SJCRH30 (cell line): ENCODE measurements around the gene PRICKLE4. TPM values are rescaled to one million over a fixed set of nuclear protein-coding genes. Genes with fewer than 3 reads are reported as not detected.

Source experiments
- DNase-seq, 2 experiments: peaks; one replicate each; pipeline ENCODE4 v3.0.0-alpha.2; 2015 to 2020
- H3K27ac ChIP-seq: fragments of 250-450 bp; sonication (Bioruptor Pico); 2 replicates; pipeline ENCODE4 v1.5.1; 2020; ENCODE audit warnings: mild to moderate bottlenecking, moderate library complexity
- H3K27me3 ChIP-seq: fragments of 250-450 bp; sonication (Bioruptor Pico); 2 replicates; pipeline ENCODE4 v1.5.1; 2020; ENCODE audit warnings: mild to moderate bottlenecking, moderate library complexity
- H3K36me3 ChIP-seq: fragments of 250-450 bp; sonication (Bioruptor Pico); 2 replicates; pipeline ENCODE4 v1.5.1; 2020; ENCODE audit warnings: mild to moderate bottlenecking, moderate library complexity
- H3K4me1 ChIP-seq: fragments of 250-450 bp; sonication (Bioruptor Pico); 2 replicates; pipeline ENCODE4 v1.5.1; 2020; ENCODE audit warnings: mild to moderate bottlenecking, moderate library complexity
- H3K4me3 ChIP-seq: fragments of 250-450 bp; sonication (Bioruptor Pico); 2 replicates; pipeline ENCODE4 v1.5.1; 2020; ENCODE audit warnings: mild to moderate bottlenecking, moderate library complexity
- H3K9me3 ChIP-seq: fragments of 250-450 bp; sonication (Bioruptor Pico); replicated peaks from 2 replicates; pipeline ENCODE4 v1.5.1; 2020; ENCODE audit warnings: mild to moderate bottlenecking, moderate library complexity
- total RNA-seq: library from RNA; depleted of rRNA; stranded (reverse); fragments of >200 nt; shearing (Covaris generic); gene quantifications from 2 replicates; pipeline ENCODE4 v1.2.3, GENCODE V29; 2014; rRNA removed

PRICKLE4 gene
- total RNA-seq, 1 experiment from 2014 or later = 0.28 TPM

GRCh38 chr6:41818271-41819054 lies 37.9 kb downstream of the PRICKLE4 start:
- no peak for DNase-seq

GRCh38 chr6:41821266-41821665 lies 40.7 kb downstream of the PRICKLE4 start:
- no peak for DNase-seq
- H3K36me3 ChIP-seq = no peaks in the 10 kb centered on the region
- no peaks in the 10 kb centered on the region for H3K4me1 ChIP-seq
- H3K27ac ChIP-seq = no peak overlapping the region
- no peaks in the 10 kb centered on the region for H3K9me3 ChIP-seq
- H3K4me3 ChIP-seq = no peak overlapping the region
- H3K27me3 ChIP-seq = no peaks in the 10 kb centered on the region

More at GRCh38 chr6:41818271-41819054, 37.9 kb downstream of the PRICKLE4 start:
- H3K27ac ChIP-seq = no peak overlapping the region
- H3K36me3 ChIP-seq = no peaks in the 10 kb centered on the region
- H3K4me1 ChIP-seq = no peaks in the 10 kb centered on the region
- H3K4me3 ChIP-seq = no peak overlapping the region
- H3K9me3 ChIP-seq = no peaks in the 10 kb centered on the region
- no peaks in the 10 kb centered on the region for H3K27me3 ChIP-seq

- no peaks in the 10 kb centered on the region for H3K4me1 ChIP-seq
- no peaks in the 10 kb centered on the region for H3K27me3 ChIP-seq
- DNase-seq = no peak
- H3K9me3 ChIP-seq = no peaks in the 10 kb centered on the region
- H3K4me3 ChIP-seq = no peak overlapping the region
- H3K27ac ChIP-seq = no peak overlapping the region
- no peaks in the 10 kb centered on the region for H3K36me3 ChIP-seq
These were observed 41.4 kb downstream of the PRICKLE4 start for GRCh38 chr6:41822021-41822420.

GRCh38 chr6:41823178-41823577 lies 42.6 kb downstream of the PRICKLE4 start:
- Histone ChIP-seq H3K27ac (no peak overlapping the region), H3K9me3 (no peaks in the 10 kb centered on the region), H3K36me3 (no peaks in the 10 kb centered on the region), H3K4me1 (no peaks in the 10 kb centered on the region), H3K27me3 (no peaks in the 10 kb centered on the region), H3K4me3 (no peak overlapping the region)
- DNase-seq = no peak

- Histone ChIP-seq H3K9me3 (no peaks in the 10 kb centered on the region), H3K27ac (no peak overlapping the region), H3K27me3 (no peaks in the 10 kb centered on the region), H3K4me3 (no peak overlapping the region), H3K4me1 (no peaks in the 10 kb centered on the region), H3K36me3 (no peaks in the 10 kb centered on the region)
- no peak for DNase-seq
These were observed 44.3 kb downstream of the PRICKLE4 start for GRCh38 chr6:41824571-41825569.

GRCh38 chr6:41826343-41827022 lies 45.9 kb downstream of the PRICKLE4 start:
- Histone ChIP-seq H3K4me3 (no peak overlapping the region), H3K27me3 (no peaks in the 10 kb centered on the region), H3K27ac (no peak overlapping the region), H3K4me1 (no peaks in the 10 kb centered on the region), H3K9me3 (no peaks in the 10 kb centered on the region), H3K36me3 (no peaks in the 10 kb centered on the region)
- no peak for DNase-seq

GRCh38 chr6:41832263-41832662 lies 51.7 kb downstream of the PRICKLE4 start:
- Histone ChIP-seq H3K4me3 (no peak overlapping the region), H3K36me3 (no peaks in the 10 kb centered on the region), H3K4me1 (0 out of 2 replicates have a peak, but pooled peaks cover 2% of the 10 kb centered on the region), H3K27me3 (no peaks in the 10 kb centered on the region), H3K9me3 (no peaks in the 10 kb centered on the region), H3K27ac (no peak overlapping the region)
- DNase-seq = no peak

- Histone ChIP-seq H3K4me1 (0 out of 2 replicates have a peak, but pooled peaks cover 2% of the 10 kb centered on the region), H3K4me3 (no peak overlapping the region), H3K36me3 (no peaks in the 10 kb centered on the region), H3K9me3 (no peaks in the 10 kb centered on the region), H3K27ac (no peak overlapping the region), H3K27me3 (no peaks in the 10 kb centered on the region)
- DNase-seq = peak in 1 of 2 experiments; percentile 7
These were observed 55.6 kb downstream of the PRICKLE4 start for GRCh38 chr6:41836022-41836659.

GRCh38 chr6:41836660-41837052 lies 56.1 kb downstream of the PRICKLE4 start:
- Histone ChIP-seq H3K36me3 (no peaks in the 10 kb centered on the region), H3K27ac (no peak overlapping the region), H3K9me3 (no peaks in the 10 kb centered on the region), H3K27me3 (no peaks in the 10 kb centered on the region), H3K4me1 (0 out of 2 replicates have a peak, but pooled peaks cover 2% of the 10 kb centered on the region), H3K4me3 (no peak overlapping the region)
- DNase-seq = no peak

Other genes with a start within 250 kb of the PRICKLE4 start
- gene FOXP4, start 234.4 kb upstream of the PRICKLE4 start, total RNA-seq = 9.2 and 10.3 TPM in 2 replicates
- 166 and 176 TPM in 2 replicates for gene MDFI, start 142.3 kb upstream of the PRICKLE4 start, total RNA-seq
- 0.57 and 0.63 TPM in 2 replicates for gene TFEB, start 45.2 kb upstream of the PRICKLE4 start, total RNA-seq
- not detected in 2 replicates for gene PGC, start 33.4 kb upstream of the PRICKLE4 start, total RNA-seq
- gene FRS3, start 882 bp upstream of the PRICKLE4 start, total RNA-seq = 2.6 TPM in 2 replicates
- gene TOMM6, start 6.9 kb downstream of the PRICKLE4 start, total RNA-seq = 194 and 198 TPM in 2 replicates
- 6.4 and 7.3 TPM in 2 replicates for gene USP49, start 114.6 kb downstream of the PRICKLE4 start, total RNA-seq
- 33.4 and 34.8 TPM in 2 replicates for gene MED20, start 140.4 kb downstream of the PRICKLE4 start, total RNA-seq
- 32.3 and 36.9 TPM in 2 replicates for gene BYSL, start 140.7 kb downstream of the PRICKLE4 start, total RNA-seq
- 150 and 159 TPM in 2 replicates for gene CCND3, start 161.0 kb downstream of the PRICKLE4 start, total RNA-seq